Liver (tissue), 9 donors: ENCODE measurements around the gene DNMT3A. TPM values are rescaled to one million over a fixed set of nuclear protein-coding genes. Genes with fewer than 3 reads are reported as not detected.

Source experiments
- DNase-seq: peaks from one replicate; pipeline ENCODE4 v3.0.0-alpha.2; 2017; ENCODE audit warnings: low spot score
- H3K27ac ChIP-seq, 2 donors: one replicate each; pipeline ENCODE4 v1.7.0; 2013; ENCODE audit warnings: inconsistent platforms in 2 of 2, low read length in 2 of 2, control low read depth in 1 of 2, low read depth in 1 of 2, mild to moderate bottlenecking in 1 of 2
- H3K27me3 ChIP-seq, 4 donors: one replicate each; pipeline versions ENCODE4 v1.6.1 to v1.7.0; 2013; ENCODE audit warnings: low read length in 3 of 4, inconsistent platforms in 1 of 4, mild to moderate bottlenecking in 1 of 4, moderate library complexity in 1 of 4; ENCODE audit not compliant: control insufficient read depth in 4 of 4, insufficient read depth in 4 of 4
- H3K36me3 ChIP-seq, 4 donors: one replicate each; pipeline versions ENCODE4 v1.6.1 to v1.7.0; 2013; ENCODE audit warnings: low read length in 3 of 4, mild to moderate bottlenecking in 3 of 4, low read depth in 1 of 4, moderate library complexity in 1 of 4; ENCODE audit not compliant: control insufficient read depth in 4 of 4, insufficient read depth in 3 of 4
- H3K4me1 ChIP-seq, 4 donors: one replicate each; pipeline versions ENCODE4 v1.6.1 to v1.7.0; 2013; ENCODE audit warnings: low read length in 3 of 4, mild to moderate bottlenecking in 3 of 4, moderate library complexity in 1 of 4; ENCODE audit not compliant: control insufficient read depth in 4 of 4, insufficient read depth in 4 of 4
- H3K4me3 ChIP-seq, 3 donors: one replicate each; pipeline versions ENCODE4 v1.6.1 to v1.7.0; 2013; ENCODE audit warnings: low read length in 3 of 3, control low read depth in 1 of 3, low read depth in 1 of 3, mild to moderate bottlenecking in 1 of 3
- H3K9ac ChIP-seq, 2 donors: one replicate each; pipeline ENCODE4 v1.7.0; 2013; ENCODE audit warnings: low read length in 2 of 2, mild to moderate bottlenecking in 2 of 2, moderate library complexity in 2 of 2, control low read depth in 1 of 2, low read depth in 1 of 2
- H3K9me3 ChIP-seq, 4 donors: one replicate each; pipeline versions ENCODE4 v1.6.1 to v1.7.0; 2013; ENCODE audit warnings: low read length in 3 of 4; ENCODE audit not compliant: control insufficient read depth in 4 of 4
- CTCF ChIP-seq: fragments of 150-350 bp; IDR thresholded peaks from 2 replicates; pipeline ENCODE4 v1.5.1; 2017; ENCODE audit warnings: improper control_type of control experiment, low read depth, low read length; ENCODE audit not compliant: missing input control
- EGR1 ChIP-seq, 2 donors: IDR thresholded peaks; 2 replicates each; pipeline ENCODE4 v1.6.1; 2016 to 2018; ENCODE audit warnings: antibody characterized with exemption in 2 of 2, low read depth in 2 of 2
- FOXA1 ChIP-seq: IDR thresholded peaks from 2 replicates; pipeline ENCODE4 v1.6.1; 2016; ENCODE audit warnings: antibody characterized with exemption
- FOXA2 ChIP-seq: IDR thresholded peaks from 2 replicates; pipeline ENCODE4 v1.6.1; 2016; ENCODE audit warnings: antibody characterized with exemption
- GABPA ChIP-seq, 2 donors: IDR thresholded peaks in 1 of 2; conservative IDR thresholded peaks in 1 of 2; 2 replicates each; pipeline ENCODE4 v1.6.1; 2016; ENCODE audit warnings: antibody characterized with exemption in 2 of 2, mild to moderate bottlenecking in 1 of 2, moderate library complexity in 1 of 2
- HNF4A ChIP-seq, 2 donors: conservative IDR thresholded peaks; 2 replicates each; pipeline ENCODE4 v1.6.1; 2016; ENCODE audit warnings: antibody characterized with exemption in 2 of 2, mild to moderate bottlenecking in 2 of 2
- HNF4G ChIP-seq: IDR thresholded peaks from 2 replicates; pipeline ENCODE4 v1.6.1; 2016; ENCODE audit warnings: antibody characterized with exemption
- JUND ChIP-seq, 2 donors: IDR thresholded peaks; 2 replicates each; pipeline ENCODE4 v1.6.1; 2016; ENCODE audit warnings: antibody characterized with exemption in 2 of 2
- NR2F2 ChIP-seq: IDR thresholded peaks from 2 replicates; pipeline ENCODE4 v1.6.1; 2016; ENCODE audit warnings: antibody characterized with exemption
- RAD21 ChIP-seq, 2 donors: IDR thresholded peaks; 2 replicates each; pipeline ENCODE4 v1.6.1; 2016; ENCODE audit warnings: antibody characterized with exemption in 2 of 2, mild to moderate bottlenecking in 2 of 2
- REST ChIP-seq: IDR thresholded peaks from 2 replicates; pipeline ENCODE4 v1.6.1; 2016; ENCODE audit warnings: antibody characterized with exemption, mild to moderate bottlenecking
- RXRA ChIP-seq, 2 donors: IDR thresholded peaks; 2 replicates each; pipeline ENCODE4 v1.6.1; 2017 to 2018; ENCODE audit warnings: antibody characterized with exemption in 2 of 2, mild to moderate bottlenecking in 1 of 2
- SP1 ChIP-seq: IDR thresholded peaks from 2 replicates; pipeline ENCODE4 v1.6.1; 2018; ENCODE audit warnings: antibody characterized with exemption, mild to moderate bottlenecking
- TAF1 ChIP-seq: conservative IDR thresholded peaks from 2 replicates; pipeline ENCODE4 v1.6.1; 2016; ENCODE audit warnings: antibody characterized with exemption, mild to moderate bottlenecking
- YY1 ChIP-seq: IDR thresholded peaks from 2 replicates; pipeline ENCODE4 v1.6.1; 2016; ENCODE audit warnings: antibody characterized with exemption, mild to moderate bottlenecking
- ZBTB33 ChIP-seq: IDR thresholded peaks from 2 replicates; pipeline ENCODE4 v1.6.1; 2016; ENCODE audit warnings: antibody characterized with exemption
- whole genome bisulfite sequencing: extraction: QIAGEN DNeasy Blood & Tissue Kit; methylation state at CpG from one replicate; pipeline ENCODE4 v1.1.7; 2013; 5-methylcytosine and 5-hydroxymethylcytosine counted together
- polyA plus RNA-seq, 2 donors: library from polyadenylated mRNA; stranded (reverse) in 1 of 2; unstranded in 1 of 2; fragments of 200-250 nt in 1 of 2; fragments of >200 nt in 1 of 2; fragmentation: Nextera tagmentation in 1 of 2; extraction: Ambion mirVana in 1 of 2; gene quantifications; one replicate each; pipeline versions ENCODE4 v1.2.1 to v1.2.3, GENCODE V29; 2013 to 2015
- total RNA-seq, 2 donors: library from RNA; depleted of rRNA; stranded (reverse); fragments of >200 nt; gene quantifications; one replicate each; pipeline ENCODE4 v1.2.3, GENCODE V29; 2014
- donor health status: healthy.
- donor health status: healthy.
- donor health status: healthy.
- donor health status: healthy.
- donor health status: healthy.

Gene DNMT3A
- total and polyA plus RNA-seq, 4 donors = 3.5 to 24.2 (median 8.1) TPM

- TF ChIP-seq EGR1 (IDR thresholded peaks at IDR 0.05; ENCODE audit: low read depth in 2 of 2) (peak in 1 of 2 donors; percentile 66), RXRA (IDR thresholded peaks at IDR 0.05) (peak; percentile 57 to 60), JUND (IDR thresholded peaks at IDR 0.05) (no peak), HNF4A (conservative IDR thresholded peaks at IDR 0.05) (peak; percentile 24 to 32), YY1 (peak; percentile 52), REST (peak; percentile 30), SP1 (peak; percentile 19), RAD21 (IDR thresholded peaks at IDR 0.05) (no peak)
- Histone ChIP-seq H3K9ac (no peak overlapping the region), H3K9me3 (no peaks in the 10 kb centered on the region), H3K27me3 (no peaks in the 10 kb centered on the region), H3K36me3 (peaks cover 0 to 4% (median 1%) of the 10 kb centered on the region in 4 donors), H3K4me1 (peaks cover 8 to 46% (median 32%) of the 10 kb centered on the region in 4 donors), H3K4me3 (no peak overlapping the region), H3K27ac (peak overlapping the region; percentile 58 to 68)
- no peak for DNase-seq
- WGBS = 47% methylated on average over 14 of the region's 14 CpGs
Observed at GRCh38 chr2:25310965-25311864, 30.5 kb downstream of the DNMT3A start.

GRCh38 chr2:25310709-25310964, 31.1 kb downstream of the DNMT3A start:
- H3K9ac ChIP-seq = no peak overlapping the region
- H3K36me3 ChIP-seq = peaks cover 0 to 7% (median 1%) of the 10 kb centered on the region in 4 donors
- H3K27me3 ChIP-seq = no peaks in the 10 kb centered on the region
- no peaks in the 10 kb centered on the region for H3K9me3 ChIP-seq
- no peak overlapping the region for H3K4me3 ChIP-seq
- no peak overlapping the region for H3K27ac ChIP-seq
- TF ChIP-seq TAF1 (no peak), REST (no peak), ZBTB33 (no peak), FOXA1 (no peak), CTCF (no peak), GABPA (IDR thresholded peaks at IDR 0.05 in 1 of 2, conservative IDR thresholded peaks at IDR 0.05 in 1 of 2) (no peak), JUND (IDR thresholded peaks at IDR 0.05) (no peak), NR2F2 (no peak), HNF4A (conservative IDR thresholded peaks at IDR 0.05) (no peak), HNF4G (no peak), YY1 (no peak), FOXA2 (no peak), EGR1 (IDR thresholded peaks at IDR 0.05; ENCODE audit: low read depth in 2 of 2) (no peak)
- H3K4me1 ChIP-seq = peaks cover 8 to 40% (median 29%) of the 10 kb centered on the region in 4 donors
- WGBS = 90% methylated on average over 5 of the region's 5 CpGs
- no peak for DNase-seq
